KOPT-K1 (cell line): Measurements from ENCODE around the gene C3orf22.

Experiments
- H3K27ac ChIP-seq: fragments of 200-600 bp; sonication (generic); 2 replicates; pipeline ENCODE4 v1.5.1; 2016; ENCODE audit warnings: antibody characterized with exemption, mild to moderate bottlenecking, low read depth, low read length; ENCODE audit not compliant: poor library complexity, severe bottlenecking
- H3K36me3 ChIP-seq: fragments of 200-600 bp; sonication (generic); 2 replicates; pipeline ENCODE4 v1.5.1; 2017; ENCODE audit warnings: antibody characterized with exemption, mild to moderate bottlenecking, low read length, moderate library complexity; ENCODE audit not compliant: insufficient read depth
- H3K9me3 ChIP-seq: fragments of 200-600 bp; sonication (generic); 2 replicates; pipeline ENCODE4 v1.5.1; 2017; ENCODE audit warnings: antibody characterized with exemption, low read length, mild to moderate bottlenecking; ENCODE audit not compliant: insufficient read depth, poor library complexity, severe bottlenecking

C3orf22 gene

DNA sequence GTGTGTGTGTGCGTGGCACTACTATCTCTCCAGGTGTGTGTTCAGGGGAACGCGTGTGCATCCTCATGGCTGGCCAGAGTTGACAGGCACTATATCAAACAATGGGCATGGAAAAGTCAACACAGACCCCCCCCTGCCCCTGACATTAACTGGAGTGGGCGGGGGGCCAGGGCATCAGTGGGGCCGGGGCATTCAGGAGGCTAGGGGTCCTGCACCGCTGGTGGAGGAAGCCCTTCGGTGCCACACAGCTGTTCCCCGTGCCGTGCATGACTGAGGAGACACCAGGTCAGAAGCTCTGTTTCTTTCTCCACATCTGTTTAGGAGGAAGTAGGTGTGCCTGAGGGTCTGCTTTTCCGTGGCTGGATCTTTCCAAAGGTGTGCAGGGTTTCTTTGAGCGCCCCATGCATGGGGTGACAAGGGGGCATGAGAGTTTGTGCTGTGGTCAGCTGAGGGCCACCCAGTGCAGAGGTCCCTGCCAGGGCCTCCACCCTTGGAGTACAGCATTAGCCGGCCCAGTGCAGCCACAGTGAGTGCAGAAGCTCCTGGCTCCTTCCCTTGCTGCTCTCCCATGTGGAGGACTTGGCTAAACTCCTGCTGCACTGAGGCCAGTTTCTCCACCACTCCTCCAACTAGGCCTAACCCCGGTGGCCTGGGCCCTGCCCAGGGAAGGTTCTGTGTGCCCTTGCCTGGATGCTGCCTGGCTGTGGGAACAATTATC, 7.5 kb downstream of the C3orf22 start:
- no peaks in the 10 kb centered on the region for H3K9me3 ChIP-seq
- H3K27ac ChIP-seq: no peak overlapping the region
- H3K36me3 ChIP-seq: no peaks in the 10 kb centered on the region

DNA sequence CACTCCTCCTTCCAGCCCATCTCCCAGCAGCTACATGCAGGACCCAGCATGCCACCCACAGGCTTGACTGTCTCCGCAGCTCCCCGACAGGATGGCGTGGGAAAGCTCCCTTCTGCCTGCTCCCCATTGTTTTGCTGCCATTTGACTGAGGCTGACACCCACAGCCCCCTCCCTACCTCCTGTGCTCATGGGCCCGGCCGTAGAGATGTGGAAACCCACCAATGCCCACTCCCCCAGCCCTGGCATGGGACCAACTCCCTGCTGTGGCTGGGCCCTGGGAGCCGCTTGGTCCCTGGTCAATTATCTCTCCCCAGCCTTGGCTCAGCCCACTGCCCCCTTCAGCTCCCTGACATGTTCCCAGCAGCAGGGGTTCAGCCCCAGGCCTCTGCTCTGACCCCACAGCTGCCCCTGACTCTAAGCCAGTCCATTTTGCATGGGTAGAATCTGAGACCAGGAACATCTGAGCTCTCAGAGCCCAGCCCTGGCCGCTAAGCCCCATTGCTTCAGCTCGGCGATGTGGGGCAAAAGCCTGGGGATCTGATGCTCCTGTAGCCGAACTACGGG, 8.2 kb downstream of the C3orf22 start:
- Histone ChIP-seq H3K36me3 (no peaks in the 10 kb centered on the region), H3K27ac (no peak overlapping the region), H3K9me3 (no peaks in the 10 kb centered on the region)

DNA sequence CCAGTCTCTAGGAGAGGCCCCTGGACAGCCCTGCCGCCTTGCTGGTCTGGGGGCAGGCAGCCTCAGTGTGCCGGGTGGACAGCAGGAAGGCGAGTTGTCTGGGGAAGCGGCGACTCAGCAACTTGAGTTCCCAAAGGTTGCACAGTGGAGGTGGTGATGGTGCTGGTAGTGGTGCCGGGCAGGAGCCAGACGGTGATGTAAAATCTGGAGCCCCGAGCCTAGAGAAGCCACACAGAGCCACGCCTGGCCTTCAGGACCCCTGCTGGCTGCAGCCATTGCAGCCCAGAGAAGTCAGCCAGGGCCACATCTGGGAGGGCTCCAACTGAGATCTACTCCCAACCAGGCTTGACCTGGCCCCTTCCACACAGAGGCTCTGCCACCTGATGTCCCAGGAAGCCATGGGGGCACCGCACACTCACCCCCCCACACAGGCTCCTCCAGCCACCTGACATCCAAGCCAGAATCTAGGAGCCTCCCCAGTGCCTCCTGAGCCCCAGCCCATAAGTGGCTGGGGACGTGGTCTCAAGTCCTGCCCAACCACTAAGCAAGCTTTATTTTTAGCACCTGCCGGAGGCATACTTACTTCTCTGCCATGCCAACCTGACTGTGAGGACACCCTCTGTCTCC, 8.8 kb downstream of the C3orf22 start:
- no peaks in the 10 kb centered on the region for H3K36me3 ChIP-seq
- no peak overlapping the region for H3K27ac ChIP-seq
- no peaks in the 10 kb centered on the region for H3K9me3 ChIP-seq

DNA sequence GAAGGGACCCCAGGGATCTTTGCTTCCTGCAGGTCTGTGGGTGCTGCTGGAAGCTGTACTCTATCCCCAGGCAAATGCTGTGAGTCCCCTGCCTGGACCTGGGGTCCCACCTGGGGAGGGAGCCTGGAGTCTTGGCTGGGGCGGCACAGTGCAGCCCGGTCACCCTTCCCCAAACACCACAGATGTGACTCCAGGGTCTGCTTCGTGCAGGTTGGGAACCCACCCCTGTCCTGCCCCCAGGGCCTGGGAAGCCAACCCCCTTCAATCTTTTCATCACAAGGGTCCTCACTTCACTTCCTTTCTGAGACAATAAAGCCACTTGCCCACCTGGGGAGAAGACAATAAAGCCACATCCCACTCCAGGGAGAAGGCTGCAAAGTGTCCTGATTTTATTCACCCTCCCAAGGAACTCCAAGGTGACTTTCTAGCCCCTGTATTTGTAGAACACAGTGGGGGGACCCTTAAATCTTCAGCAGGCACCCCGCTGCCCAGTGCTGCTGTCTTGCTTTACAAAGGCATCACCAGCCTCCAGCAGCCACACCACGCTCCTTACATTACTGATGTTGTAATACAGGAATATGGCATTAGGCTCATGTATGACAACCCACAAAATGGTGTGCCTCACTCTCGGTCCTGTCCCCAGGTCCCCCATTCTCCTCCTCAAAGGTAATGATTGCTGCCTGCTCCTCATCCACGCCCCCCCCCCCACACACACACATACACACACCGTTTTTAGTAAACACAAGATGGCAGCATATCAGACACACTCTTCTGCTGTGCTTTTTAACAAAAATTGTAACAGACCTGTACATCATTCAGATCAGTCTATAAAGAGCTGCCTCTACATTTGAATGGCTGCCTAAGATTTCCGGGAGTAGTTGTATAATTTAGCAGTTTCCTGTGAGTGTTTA, 9.9 kb downstream of the C3orf22 start:
- Histone ChIP-seq H3K27ac (no peak overlapping the region), H3K36me3 (no peaks in the 10 kb centered on the region), H3K9me3 (no peaks in the 10 kb centered on the region)

DNA sequence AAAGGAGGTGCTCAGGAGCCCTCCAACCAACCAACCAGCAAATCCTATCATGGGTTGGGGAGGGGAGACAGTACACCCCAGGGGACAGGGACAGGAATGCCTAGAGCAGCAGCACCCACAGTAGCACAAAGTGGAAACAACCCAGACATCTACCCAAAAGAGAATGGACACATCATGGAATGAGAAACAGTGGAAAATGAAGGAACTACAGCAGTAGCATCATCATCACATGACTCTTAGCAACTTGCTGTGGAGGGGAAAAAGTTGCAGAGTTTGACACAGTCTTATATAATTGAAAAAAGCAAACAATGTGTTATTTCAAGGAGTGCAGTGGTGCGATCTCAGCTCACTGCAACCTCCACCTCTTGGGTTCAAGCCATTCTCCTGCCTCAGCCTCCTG, 11.0 kb downstream of the C3orf22 start:
- H3K27ac ChIP-seq: no peak overlapping the region
- no peaks in the 10 kb centered on the region for H3K36me3 ChIP-seq
- no peaks in the 10 kb centered on the region for H3K9me3 ChIP-seq

DNA sequence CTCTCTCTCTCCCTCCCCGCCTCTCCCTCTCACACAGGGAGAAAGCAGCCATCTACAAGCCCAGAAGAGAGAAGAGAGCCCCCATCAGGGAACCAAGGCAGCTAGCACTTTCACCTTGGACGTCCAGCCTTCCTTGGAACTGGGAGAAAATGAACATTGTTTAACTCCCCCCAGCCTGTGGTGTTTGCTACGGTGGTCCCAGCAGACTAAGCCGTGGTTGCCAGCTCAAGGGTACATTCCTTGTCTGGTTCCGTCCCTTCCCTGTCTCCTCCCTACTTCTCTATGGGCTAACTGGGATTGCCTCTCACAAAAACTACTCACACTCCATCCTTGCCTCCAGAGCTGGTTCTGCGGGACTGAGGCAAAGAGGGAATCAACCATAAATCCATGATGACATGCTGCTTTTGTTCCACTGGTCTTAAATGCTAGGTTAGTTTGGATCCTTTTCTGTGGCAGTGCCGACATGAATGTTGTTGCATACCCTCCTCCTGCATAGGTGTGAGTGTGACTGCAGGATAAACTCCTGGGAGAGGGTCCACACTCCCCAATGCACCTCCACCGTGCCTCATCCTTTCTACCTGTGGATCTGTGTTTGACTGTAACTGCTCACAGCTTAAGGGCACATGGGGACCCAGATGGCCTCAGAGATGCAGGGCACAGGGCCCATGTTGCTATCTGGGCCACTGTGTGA, 12.0 kb downstream of the C3orf22 start:
- H3K9me3 ChIP-seq: no peaks in the 10 kb centered on the region
- no peak overlapping the region for H3K27ac ChIP-seq
- H3K36me3 ChIP-seq: no peaks in the 10 kb centered on the region

DNA sequence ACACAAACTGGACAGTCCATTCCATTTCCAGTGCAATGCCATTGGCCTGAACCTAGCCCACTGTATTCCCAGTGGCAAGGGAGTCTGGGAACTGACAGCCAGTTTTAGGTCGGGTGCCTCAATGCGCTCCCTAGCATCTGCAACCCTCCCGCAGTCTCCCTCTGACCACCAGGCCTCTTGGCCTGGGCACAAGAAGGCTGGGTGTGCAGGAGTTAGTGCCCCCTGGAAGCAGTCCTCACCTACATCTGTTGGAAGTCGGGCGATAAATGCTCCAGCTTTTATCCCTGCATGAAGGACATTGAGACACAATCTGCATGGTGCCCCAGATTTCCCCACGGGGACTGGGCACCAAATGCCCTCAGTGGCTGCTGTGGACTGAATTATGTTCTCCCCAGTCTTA, 12.7 kb downstream of the C3orf22 start:
- no peaks in the 10 kb centered on the region for H3K9me3 ChIP-seq
- no peak overlapping the region for H3K27ac ChIP-seq
- H3K36me3 ChIP-seq: no peaks in the 10 kb centered on the region

DNA sequence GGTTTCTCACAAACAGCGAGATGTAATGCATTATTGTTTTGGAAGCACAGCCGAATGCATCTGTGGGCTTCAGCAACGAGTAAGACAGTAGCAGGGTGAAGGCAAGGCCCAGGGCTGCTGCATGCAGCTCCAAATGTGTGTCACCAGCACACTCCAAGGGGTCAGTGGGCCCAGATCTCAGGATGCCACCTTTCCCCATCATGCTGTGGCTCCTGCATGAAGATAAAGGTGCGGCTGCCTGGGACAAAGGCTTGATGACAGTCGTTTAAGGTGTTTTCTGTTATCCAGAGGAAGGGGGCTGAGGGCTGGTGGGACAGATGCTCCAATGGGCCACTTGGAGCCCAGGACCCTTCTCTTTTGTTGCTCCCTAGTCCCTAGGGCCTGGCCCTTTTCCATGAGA, 13.2 kb downstream of the C3orf22 start:
- H3K27ac ChIP-seq: no peak overlapping the region
- H3K9me3 ChIP-seq: no peaks in the 10 kb centered on the region
- no peaks in the 10 kb centered on the region for H3K36me3 ChIP-seq

DNA sequence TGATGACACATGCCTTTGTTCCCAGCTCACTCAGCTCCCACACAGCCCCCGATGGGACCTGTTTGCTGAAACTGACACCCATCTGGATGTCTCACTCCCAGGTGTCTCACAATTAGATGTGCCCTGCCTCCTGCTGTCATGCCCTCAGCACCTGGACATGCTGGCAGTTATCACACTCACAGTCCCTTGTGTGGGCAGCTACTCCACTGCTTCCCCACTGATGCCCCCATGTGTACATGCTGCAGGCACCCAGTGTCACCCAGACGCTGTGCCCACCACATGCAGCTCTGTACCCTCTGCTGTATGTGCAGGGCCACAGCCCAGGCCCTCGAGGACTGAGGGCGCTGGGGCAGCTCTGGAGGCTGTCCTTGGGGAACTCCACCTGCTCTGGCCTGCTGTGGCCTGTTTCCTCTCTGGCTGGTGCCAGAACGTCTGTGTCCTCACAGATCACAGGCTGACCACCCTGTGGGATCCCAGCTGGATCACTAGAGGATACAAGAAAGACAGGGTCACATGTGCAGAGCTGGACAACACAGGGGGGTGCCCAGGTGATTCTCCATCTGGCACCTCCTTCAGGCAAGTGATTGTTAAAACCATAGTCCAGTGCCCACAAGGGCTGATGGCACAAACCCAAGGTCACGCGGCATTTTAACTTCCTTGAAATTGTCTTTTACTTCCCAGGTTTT, 14.0 kb downstream of the C3orf22 start:
- Histone ChIP-seq H3K27ac (no peak overlapping the region), H3K9me3 (no peaks in the 10 kb centered on the region), H3K36me3 (no peaks in the 10 kb centered on the region)

DNA sequence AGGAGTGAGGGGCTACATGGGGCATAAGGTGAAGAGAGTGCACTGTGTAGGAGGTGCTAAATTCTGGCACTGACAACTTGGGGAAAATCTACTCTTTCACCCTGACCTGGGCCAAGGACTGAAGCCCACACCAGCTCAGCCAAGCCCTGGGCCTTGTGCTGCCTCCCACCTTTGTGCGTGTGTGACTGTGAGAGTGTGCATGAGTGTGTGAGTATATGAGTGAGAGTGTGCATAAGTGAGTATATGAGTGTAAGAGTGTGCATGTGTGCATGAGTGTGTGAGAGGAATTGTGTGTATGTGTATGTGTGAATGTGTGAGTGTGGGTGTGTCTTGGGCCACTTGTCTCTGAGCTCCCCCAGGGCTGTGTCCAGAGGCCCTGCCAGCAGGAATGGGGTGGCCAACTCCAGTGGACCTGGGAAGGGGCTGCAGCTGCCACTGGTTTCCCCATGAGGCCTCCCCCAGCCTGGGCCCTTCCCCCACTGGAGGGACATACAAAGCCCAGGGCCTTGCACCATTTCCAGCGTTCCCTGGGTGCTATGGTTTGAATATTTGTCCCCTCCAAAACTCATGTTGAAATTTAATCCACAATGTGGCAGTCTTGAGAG, 15.2 kb downstream of the C3orf22 start:
- Histone ChIP-seq H3K9me3 (no peaks in the 10 kb centered on the region), H3K27ac (no peak overlapping the region), H3K36me3 (no peaks in the 10 kb centered on the region)

DNA sequence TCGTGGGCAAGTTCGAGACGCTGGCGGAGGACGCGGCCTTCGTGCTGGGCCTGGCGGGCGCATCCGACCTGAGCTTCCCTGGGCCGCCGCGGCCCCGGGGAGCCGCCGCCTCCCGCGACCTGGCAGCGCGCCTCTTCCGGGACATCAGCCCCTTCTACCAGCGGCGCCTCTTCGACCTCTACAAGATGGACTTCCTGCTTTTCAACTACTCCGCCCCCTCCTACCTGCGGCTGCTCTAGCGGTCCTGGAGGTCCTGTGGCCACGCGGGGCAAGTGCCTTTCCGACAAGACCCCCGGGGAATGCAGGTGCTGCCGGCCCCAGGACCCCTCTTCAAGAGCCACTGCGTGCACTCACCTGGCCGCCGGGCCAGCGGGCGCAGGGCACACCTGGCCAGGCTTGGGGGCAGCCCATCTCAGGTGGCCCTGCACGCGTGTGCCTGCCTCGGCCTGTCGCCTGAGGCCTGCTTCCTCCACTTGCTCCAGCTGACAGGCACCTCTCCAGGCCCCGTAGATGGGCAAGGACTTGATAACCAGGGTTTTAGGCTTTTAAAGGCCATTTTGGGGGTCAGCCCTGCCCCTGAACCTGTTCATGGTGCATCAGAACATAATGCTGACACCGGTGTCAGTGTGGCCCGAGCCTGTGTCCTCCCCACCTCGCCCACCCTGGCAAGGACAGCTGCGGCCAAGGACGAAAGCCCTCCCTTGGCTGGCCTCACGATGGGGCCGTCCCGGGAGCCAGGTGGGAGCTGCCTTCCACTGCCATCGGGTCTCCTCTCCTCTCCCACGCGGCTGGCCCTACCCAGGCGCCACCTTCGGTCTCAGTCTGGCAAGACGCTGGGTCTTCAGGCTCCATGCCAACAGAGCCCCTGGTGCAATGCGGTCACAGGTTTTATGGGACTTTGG, 16.1 kb downstream of the C3orf22 start:
- H3K9me3 ChIP-seq: no peaks in the 10 kb centered on the region
- no peaks in the 10 kb centered on the region for H3K36me3 ChIP-seq
- H3K27ac ChIP-seq: no peak overlapping the region

DNA sequence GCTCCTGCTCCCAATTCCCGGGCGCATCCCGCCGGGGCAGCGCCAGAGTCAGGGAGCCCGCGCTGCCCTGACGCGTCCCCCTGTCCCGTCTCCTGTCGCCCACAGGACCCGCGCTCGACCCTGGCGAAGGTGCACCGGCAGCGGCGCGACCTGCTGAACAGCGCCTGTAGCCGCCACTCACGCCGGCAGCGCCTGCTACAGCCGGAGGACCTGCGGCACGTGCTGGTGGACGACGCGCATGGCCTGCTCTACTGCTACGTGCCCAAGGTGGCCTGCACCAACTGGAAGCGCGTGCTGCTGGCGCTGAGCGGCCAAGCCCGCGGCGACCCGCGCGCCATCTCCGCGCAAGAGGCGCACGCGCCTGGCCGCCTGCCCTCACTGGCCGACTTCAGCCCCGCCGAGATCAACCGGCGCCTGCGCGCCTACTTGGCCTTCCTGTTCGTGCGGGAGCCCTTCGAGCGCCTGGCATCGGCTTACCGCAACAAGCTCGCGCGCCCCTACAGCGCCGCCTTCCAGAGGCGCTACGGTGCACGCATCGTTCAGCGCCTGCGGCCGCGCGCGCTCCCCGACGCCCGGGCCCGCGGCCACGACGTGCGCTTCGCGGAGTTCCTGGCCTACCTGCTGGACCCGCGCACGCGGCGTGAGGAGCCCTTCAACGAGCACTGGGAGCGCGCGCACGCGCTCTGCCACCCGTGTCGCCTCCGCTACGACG, 16.9 kb downstream of the C3orf22 start:
- Histone ChIP-seq H3K9me3 (no peaks in the 10 kb centered on the region), H3K36me3 (no peaks in the 10 kb centered on the region), H3K27ac (no peak overlapping the region)
